ENCODE data around the gene MKS1. TPM values are rescaled to one million over a fixed set of nuclear protein-coding genes. Genes with fewer than 3 reads are reported as not detected.

Gene MKS1
- total RNA-seq, 5 donors from 2014 or later (not counting 1 experiment from before 2014, with no cell fraction given), result 12.7 to 32.6 (median 22.3) TPM

DNA sequence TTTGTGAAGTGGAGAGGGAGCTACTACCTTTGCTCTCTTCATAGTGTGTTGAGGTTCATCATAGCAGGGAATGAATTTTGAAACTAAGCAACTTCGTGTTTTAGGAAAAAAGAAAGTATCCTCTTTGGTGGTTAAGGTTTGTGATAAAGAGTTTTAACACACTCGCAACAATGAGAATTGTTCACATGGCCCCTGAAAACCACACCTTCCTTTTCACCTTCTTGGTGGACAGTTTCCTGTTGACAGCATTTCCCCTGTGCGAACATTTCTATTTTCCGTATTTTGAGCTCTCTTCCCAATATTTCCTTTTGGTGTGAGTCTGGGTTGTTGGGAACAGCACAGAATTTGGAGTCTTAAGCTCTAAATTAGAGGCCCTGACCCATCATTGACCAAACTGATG, 48.4 kb downstream of the MKS1 start:
- WGBS (ENCODE audit: insufficient coverage), result no CpG with 5 or more reads among the region's 4 CpGs
- H3K27ac Mint-ChIP-seq, result peak overlapping the region; percentile 94 to 98
- Histone ChIP-seq H3K4me1 (ENCODE audit: control insufficient read depth in 1 of 2, extremely low read depth in 1 of 2, insufficient read depth in 2 of 2, low read length in 2 of 2) (peaks cover 23 to 39% of the 10 kb centered on the region in 2 experiments), H3K4me3 (ENCODE audit: control insufficient read depth in 1 of 2, extremely low read depth in 1 of 2, low read length in 1 of 2) (no peak overlapping the region), H3K9me3 (no peaks in the 10 kb centered on the region), H3K36me3 (ENCODE audit: control insufficient read depth in 2 of 2, extremely low read depth in 1 of 2, insufficient read depth in 1 of 2, low read length in 1 of 2) (no peaks in the 10 kb centered on the region), H3K27me3 (replicated peaks in 1 of 2; ENCODE audit: control insufficient read depth in 2 of 2, extremely low read depth in 1 of 2, insufficient read depth in 2 of 2, low read length in 1 of 2) (peaks cover 0 to 3% of the 10 kb centered on the region in 2 experiments), H3K27ac (ENCODE audit: low read length) (peak overlapping the region; percentile 73)
- peaks cover 0 to 5% (median 0%) of the 10 kb centered on the region in 3 donors for H3K9me3 Mint-ChIP-seq
- ATAC-seq (replicated peaks in 1 of 4), result peak in 2 of 4 experiments; percentile 49 to 67
- peaks cover 1 to 3% of the 10 kb centered on the region in 2 donors for H3K27me3 Mint-ChIP-seq
- POLR2A ChIA-PET, result interaction anchor here (0.6 to 1.0 kb wide), 3 partner anchors 40 to 265 kb away, joined by 3 to 11 read pairs (median 4); no protein-coding TSS in a partner anchor
- peak overlapping the region; percentile 0 to 73 (median 42) for H3K4me3 Mint-ChIP-seq
- CTCF ChIA-PET, result interaction anchor here (0.9 to 3.2 kb wide), 8 partner anchors 17 to 171 kb away, joined by 3 to 38 read pairs (median 4); no protein-coding TSS in a partner anchor
- DNase-seq, result peak in 1 of 35 experiments; percentile 30
- peaks cover 53 to 67% (median 61%) of the 10 kb centered on the region in 3 donors for H3K4me1 Mint-ChIP-seq
- no peaks in the 10 kb centered on the region for H3K36me3 Mint-ChIP-seq

DNA sequence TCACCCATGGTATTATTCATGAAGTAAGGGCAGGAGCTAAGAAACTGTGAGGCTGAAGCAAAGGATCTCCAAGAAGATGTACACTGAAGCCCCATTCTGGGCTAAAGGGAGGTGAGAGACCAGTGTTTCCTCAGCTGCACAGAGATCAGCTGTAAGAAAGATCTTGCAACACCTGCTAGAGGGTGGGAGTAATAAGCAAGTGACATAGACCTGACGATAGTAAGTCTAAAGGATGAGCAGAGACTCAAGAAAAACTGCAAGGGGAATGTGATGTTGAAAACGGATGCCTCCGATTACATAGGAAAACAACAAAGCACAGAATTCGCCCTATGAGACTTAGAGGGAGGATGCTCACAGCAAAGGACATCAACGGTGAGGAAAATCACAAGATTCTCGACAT, 52.4 kb downstream of the MKS1 start, which contains the start of gene OR4D2:
TSS of gene OR4D2 (plus strand) at position 301 of the 400 bp plus-strand sequence. CDS start 2,674 bp downstream, outside the sequence.
- Histone ChIP-seq H3K4me3 (ENCODE audit: control insufficient read depth in 1 of 2, extremely low read depth in 1 of 2, low read length in 1 of 2) (no peak within 1 kb of the TSS), H3K4me1 (ENCODE audit: control insufficient read depth in 1 of 2, extremely low read depth in 1 of 2, insufficient read depth in 2 of 2, low read length in 2 of 2) (peaks cover 18 to 30% of the 10 kb centered on the region in 2 experiments), H3K9me3 (no peaks in the 10 kb centered on the region), H3K27ac (ENCODE audit: low read length) (no peak within 1 kb of the TSS), H3K27me3 (replicated peaks in 1 of 2; ENCODE audit: control insufficient read depth in 2 of 2, extremely low read depth in 1 of 2, insufficient read depth in 2 of 2, low read length in 1 of 2) (peaks cover 0 to 2% of the 10 kb centered on the region in 2 experiments), H3K36me3 (ENCODE audit: control insufficient read depth in 2 of 2, extremely low read depth in 1 of 2, insufficient read depth in 1 of 2, low read length in 1 of 2) (no peaks in the 10 kb centered on the region)
- peaks cover 0 to 3% of the 10 kb centered on the region in 2 donors for H3K27me3 Mint-ChIP-seq
- H3K36me3 Mint-ChIP-seq, result no peaks in the 10 kb centered on the region
- peak within 1 kb of the TSS in 1 of 3 donors; percentile 47 for H3K4me3 Mint-ChIP-seq
- H3K27ac Mint-ChIP-seq, result peak within 1 kb of the TSS in 1 of 2 donors; percentile 74
- CTCF ChIA-PET, result interaction anchor here in 1 of 2 donors (0.6 kb wide), 1 partner anchor 418 kb away, joined by 10 read pairs; no protein-coding TSS in a partner anchor
- ATAC-seq (replicated peaks in 1 of 4) (no peak), DNase-seq (no peak)
- POLR2A ChIA-PET, result no interaction called here
- 82% methylated on average over 3 of the region's 6 CpGs for WGBS (ENCODE audit: insufficient coverage)
- H3K4me1 Mint-ChIP-seq, result peaks cover 45 to 62% (median 57%) of the 10 kb centered on the region in 3 donors
- H3K9me3 Mint-ChIP-seq, result peaks cover 0 to 5% (median 0%) of the 10 kb centered on the region in 3 donors

DNA sequence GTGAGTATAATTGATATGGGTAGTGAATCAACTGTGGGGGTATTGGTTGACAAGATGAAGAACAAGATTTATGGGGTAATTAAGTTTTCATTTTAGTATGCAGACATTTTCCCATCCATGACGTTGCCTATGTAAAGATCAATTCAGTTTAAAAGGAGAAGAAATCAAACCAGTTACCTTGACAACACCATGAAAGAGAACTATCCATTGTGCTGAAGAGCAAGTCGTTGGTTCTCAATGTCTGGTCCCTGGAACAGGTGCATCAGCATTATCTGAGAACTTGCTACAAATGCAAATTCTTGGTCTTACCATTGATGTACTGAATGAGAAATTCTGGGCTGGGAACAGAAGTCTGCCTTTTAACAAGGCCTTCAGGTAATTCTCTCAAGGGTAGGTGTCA, 53.1 kb downstream of the MKS1 start:
- peak in 1 of 35 experiments; percentile 25 for DNase-seq
- no peak overlapping the region for H3K4me3 ChIP-seq (ENCODE audit: control insufficient read depth in 1 of 2, extremely low read depth in 1 of 2, low read length in 1 of 2)
- ChIA-PET POLR2A (no interaction called here), CTCF (no interaction called here)
- Mint-ChIP-seq H3K36me3 (no peaks in the 10 kb centered on the region), H3K9me3 (peaks cover 0 to 5% (median 0%) of the 10 kb centered on the region in 3 donors), H3K27me3 (peaks cover 0 to 3% of the 10 kb centered on the region in 2 donors), H3K4me3 (no peak overlapping the region), H3K27ac (no peak overlapping the region), H3K4me1 (peaks cover 39 to 56% (median 50%) of the 10 kb centered on the region in 3 donors)
- peaks cover 0 to 2% of the 10 kb centered on the region in 2 experiments for H3K27me3 ChIP-seq (replicated peaks in 1 of 2; ENCODE audit: control insufficient read depth in 2 of 2, extremely low read depth in 1 of 2, insufficient read depth in 2 of 2, low read length in 1 of 2)
- H3K9me3 ChIP-seq, result no peaks in the 10 kb centered on the region
- WGBS (ENCODE audit: insufficient coverage), result 14% methylated on average over 1 of the region's 2 CpGs
- ATAC-seq (replicated peaks in 1 of 4), result no peak
- H3K36me3 ChIP-seq (ENCODE audit: control insufficient read depth in 2 of 2, extremely low read depth in 1 of 2, insufficient read depth in 1 of 2, low read length in 1 of 2), result no peaks in the 10 kb centered on the region
- H3K27ac ChIP-seq (ENCODE audit: low read length), result no peak overlapping the region
- peaks cover 14 to 28% of the 10 kb centered on the region in 2 experiments for H3K4me1 ChIP-seq (ENCODE audit: control insufficient read depth in 1 of 2, extremely low read depth in 1 of 2, insufficient read depth in 2 of 2, low read length in 2 of 2)

DNA sequence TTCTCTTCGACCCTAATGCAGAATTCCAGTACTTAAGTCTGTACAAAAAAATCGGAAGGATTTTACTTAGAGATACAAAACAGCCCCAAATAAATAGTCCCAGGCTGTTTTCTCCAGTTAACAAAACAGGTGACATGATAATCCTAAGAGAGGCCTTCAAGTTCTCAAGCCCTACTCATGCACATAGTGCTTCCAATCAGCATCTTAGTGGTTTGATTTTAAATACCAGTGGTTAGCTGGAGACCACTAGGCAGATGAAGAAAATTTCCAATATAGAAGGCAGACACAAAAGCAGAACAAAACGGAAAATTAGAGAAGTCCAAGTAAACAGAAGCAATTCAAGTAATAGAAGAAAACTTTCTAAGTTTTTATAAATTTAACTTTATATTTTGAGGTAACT, 57.5 kb downstream of the MKS1 start:
- H3K27me3 Mint-ChIP-seq, result peaks cover 0 to 2% of the 10 kb centered on the region in 2 donors
- WGBS (ENCODE audit: insufficient coverage), result 60% methylated on average over 1 of the region's 3 CpGs
- Histone ChIP-seq H3K9me3 (no peaks in the 10 kb centered on the region), H3K4me1 (ENCODE audit: control insufficient read depth in 1 of 2, extremely low read depth in 1 of 2, insufficient read depth in 2 of 2, low read length in 2 of 2) (peaks cover 2 to 13% of the 10 kb centered on the region in 2 experiments), H3K27me3 (replicated peaks in 1 of 2; ENCODE audit: control insufficient read depth in 2 of 2, extremely low read depth in 1 of 2, insufficient read depth in 2 of 2, low read length in 1 of 2) (peaks cover 0 to 2% of the 10 kb centered on the region in 2 experiments), H3K36me3 (ENCODE audit: control insufficient read depth in 2 of 2, extremely low read depth in 1 of 2, insufficient read depth in 1 of 2, low read length in 1 of 2) (no peaks in the 10 kb centered on the region), H3K4me3 (ENCODE audit: control insufficient read depth in 1 of 2, extremely low read depth in 1 of 2, low read length in 1 of 2) (no peak overlapping the region), H3K27ac (ENCODE audit: low read length) (no peak overlapping the region)
- DNase-seq (no peak), ATAC-seq (replicated peaks in 1 of 4) (no peak)
- H3K4me1 Mint-ChIP-seq, result peaks cover 17 to 48% (median 35%) of the 10 kb centered on the region in 3 donors
- H3K27ac Mint-ChIP-seq, result no peak overlapping the region
- ChIA-PET POLR2A (interaction anchor here in 1 of 2 donors (0.7 kb wide), 1 partner anchor 560 kb away, joined by 3 read pairs; no protein-coding TSS in a partner anchor), CTCF (interaction anchor here in 1 of 2 donors (0.6 kb wide), 1 partner anchor 69 kb away, joined by 6 read pairs; no protein-coding TSS in a partner anchor)
- H3K36me3 Mint-ChIP-seq, result no peaks in the 10 kb centered on the region
- no peaks in the 10 kb centered on the region for H3K9me3 Mint-ChIP-seq
- no peak overlapping the region for H3K4me3 Mint-ChIP-seq

DNA sequence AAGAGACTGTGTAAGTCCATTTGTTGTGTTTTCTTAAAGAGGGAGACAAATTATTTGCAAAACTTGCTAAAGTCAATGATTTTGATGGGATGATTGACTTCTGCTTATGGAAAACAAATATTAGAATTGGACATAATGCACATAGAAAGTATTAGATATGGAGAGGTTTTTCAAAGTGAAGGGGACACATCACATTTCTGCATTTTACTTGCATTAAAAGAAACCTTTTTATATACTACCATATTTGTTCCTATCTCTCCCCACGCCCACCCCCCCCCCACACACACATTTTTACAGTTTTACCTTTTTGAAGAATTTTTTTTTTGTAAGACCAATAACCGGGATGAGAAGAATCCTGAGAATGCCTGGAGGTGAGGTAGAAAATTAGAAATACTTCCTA, 60.9 kb downstream of the MKS1 start:
- Mint-ChIP-seq H3K4me3 (peak overlapping the region in 1 of 3 donors; percentile 86), H3K36me3 (peaks cover 3% of the 10 kb centered on the region), H3K27me3 (no peaks in the 10 kb centered on the region), H3K27ac (no peak overlapping the region), H3K9me3 (peaks cover 0 to 4% (median 0%) of the 10 kb centered on the region in 3 donors), H3K4me1 (peaks cover 42 to 64% (median 62%) of the 10 kb centered on the region in 3 donors)
- no CpG with 5 or more reads among the region's 2 CpGs for WGBS (ENCODE audit: insufficient coverage)
- ChIA-PET CTCF (no interaction called here), POLR2A (no interaction called here)
- H3K9me3 ChIP-seq, result no peaks in the 10 kb centered on the region
- H3K27ac ChIP-seq (ENCODE audit: low read length), result no peak overlapping the region
- H3K27me3 ChIP-seq (replicated peaks in 1 of 2; ENCODE audit: control insufficient read depth in 2 of 2, extremely low read depth in 1 of 2, insufficient read depth in 2 of 2, low read length in 1 of 2), result peaks cover 0 to 2% of the 10 kb centered on the region in 2 experiments
- H3K4me1 ChIP-seq (ENCODE audit: control insufficient read depth in 1 of 2, extremely low read depth in 1 of 2, insufficient read depth in 2 of 2, low read length in 2 of 2), result peaks cover 19 to 45% of the 10 kb centered on the region in 2 experiments
- ATAC-seq (replicated peaks in 1 of 4) (no peak), DNase-seq (no peak)
- H3K36me3 ChIP-seq (ENCODE audit: control insufficient read depth in 2 of 2, extremely low read depth in 1 of 2, insufficient read depth in 1 of 2, low read length in 1 of 2), result no peaks in the 10 kb centered on the region
- H3K4me3 ChIP-seq (ENCODE audit: control insufficient read depth in 1 of 2, extremely low read depth in 1 of 2, low read length in 1 of 2), result no peak overlapping the region

DNA sequence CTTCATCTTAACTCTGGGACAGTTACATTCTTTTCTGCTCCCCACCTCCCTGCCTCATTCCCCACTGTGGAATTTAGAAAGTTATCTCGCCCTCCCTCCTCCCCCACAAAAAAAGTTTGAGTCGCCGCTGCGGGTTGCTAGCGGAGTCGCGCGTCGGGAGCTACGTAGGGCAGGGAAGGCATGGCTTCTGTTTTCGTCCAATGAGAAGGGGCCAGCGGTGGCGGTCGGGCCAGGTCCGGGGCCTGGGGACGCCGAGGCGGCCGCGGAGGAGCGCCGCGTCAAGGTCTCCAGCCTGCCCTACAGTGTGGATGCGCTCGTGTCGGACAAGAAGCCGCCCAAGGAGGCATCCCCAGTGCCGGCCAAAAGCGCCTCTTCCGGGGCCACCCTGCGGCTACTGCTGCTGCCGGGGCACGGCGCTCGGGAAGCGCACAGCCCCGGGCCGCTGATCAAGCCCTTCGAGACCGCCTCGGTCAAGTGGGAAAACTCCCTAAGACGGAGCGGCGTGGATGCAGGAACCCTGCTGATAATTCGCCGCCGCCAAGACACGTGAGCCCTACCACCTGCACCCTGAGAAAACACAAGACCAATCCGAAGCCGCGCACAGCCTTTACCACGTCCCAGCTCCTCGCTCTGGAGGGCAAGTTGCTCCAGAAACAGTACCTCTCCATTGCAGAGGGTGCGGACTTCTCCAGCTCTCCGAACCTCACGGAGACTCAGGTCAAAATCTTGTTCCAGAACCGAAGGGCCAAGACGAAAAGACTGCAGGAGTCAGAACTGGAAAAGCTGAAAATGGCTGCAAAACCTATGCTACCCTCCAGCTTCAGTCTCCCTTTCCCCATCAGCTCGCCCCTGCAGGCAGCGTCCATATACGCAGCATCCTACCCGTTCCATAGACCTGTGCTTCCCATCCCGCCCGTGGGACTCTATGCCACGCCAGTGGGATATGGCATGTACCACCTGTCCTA, 61.9 kb downstream of the MKS1 start:
- Mint-ChIP-seq H3K9me3 (peaks cover 0 to 4% (median 0%) of the 10 kb centered on the region in 3 donors), H3K27me3 (no peaks in the 10 kb centered on the region), H3K36me3 (peaks cover 3% of the 10 kb centered on the region), H3K4me3 (peak overlapping the region; percentile 86 to 92 (median 87)), H3K27ac (peak overlapping the region; percentile 96 to 98), H3K4me1 (peaks cover 52 to 74% (median 72%) of the 10 kb centered on the region in 3 donors)
- Histone ChIP-seq H3K27ac (ENCODE audit: low read length) (peak overlapping the region; percentile 93), H3K9me3 (no peaks in the 10 kb centered on the region), H3K36me3 (ENCODE audit: control insufficient read depth in 2 of 2, extremely low read depth in 1 of 2, insufficient read depth in 1 of 2, low read length in 1 of 2) (no peaks in the 10 kb centered on the region), H3K4me1 (ENCODE audit: control insufficient read depth in 1 of 2, extremely low read depth in 1 of 2, insufficient read depth in 2 of 2, low read length in 2 of 2) (peaks cover 29 to 55% of the 10 kb centered on the region in 2 experiments), H3K27me3 (replicated peaks in 1 of 2; ENCODE audit: control insufficient read depth in 2 of 2, extremely low read depth in 1 of 2, insufficient read depth in 2 of 2, low read length in 1 of 2) (no peaks in the 10 kb centered on the region), H3K4me3 (ENCODE audit: control insufficient read depth in 1 of 2, extremely low read depth in 1 of 2, low read length in 1 of 2) (peak overlapping the region; percentile 84 to 90)
- DNase-seq, result peak; percentile 8 to 72 (median 36)
- ChIA-PET POLR2A (no interaction called here), CTCF (interaction anchor here in 1 of 2 donors (0.5 to 1.0 kb wide), 4 partner anchors 11 to 662 kb away, joined by 3 to 5 read pairs (median 4); no protein-coding TSS in a partner anchor)
- WGBS (ENCODE audit: insufficient coverage), result 1% methylated on average over 56 of the region's 65 CpGs
- ATAC-seq (replicated peaks in 1 of 4), result peak; percentile 66 to 71 (median 68)

Data from T-cell (primary cell).